Neural cell (in vitro differentiated cells): ENCODE results near the gene SH3RF2.

Experiments
- SMC3 ChIP-seq: fragments of 450-650 bp; conservative IDR thresholded peaks from 2 replicates; pipeline ENCODE4 v1.6.1; 2014; ENCODE audit warnings: antibody characterized with exemption, mild to moderate bottlenecking, moderate library complexity; ENCODE audit not compliant: poor library complexity
- TF ChIP-seq, protein P1 (sequence below): IDR thresholded peaks from 2 replicates; pipeline ENCODE4 v1.6.1; 2012; ENCODE audit warnings: borderline replicate concordance
- TF ChIP-seq, protein P2 (sequence below): fragments of 450-650 bp; IDR thresholded peaks from 2 replicates; pipeline ENCODE4 v1.5.1; 2014; ENCODE audit warnings: antibody characterized with exemption, mild to moderate bottlenecking, moderate library complexity; ENCODE audit not compliant: poor library complexity, severe bottlenecking

DNA sequence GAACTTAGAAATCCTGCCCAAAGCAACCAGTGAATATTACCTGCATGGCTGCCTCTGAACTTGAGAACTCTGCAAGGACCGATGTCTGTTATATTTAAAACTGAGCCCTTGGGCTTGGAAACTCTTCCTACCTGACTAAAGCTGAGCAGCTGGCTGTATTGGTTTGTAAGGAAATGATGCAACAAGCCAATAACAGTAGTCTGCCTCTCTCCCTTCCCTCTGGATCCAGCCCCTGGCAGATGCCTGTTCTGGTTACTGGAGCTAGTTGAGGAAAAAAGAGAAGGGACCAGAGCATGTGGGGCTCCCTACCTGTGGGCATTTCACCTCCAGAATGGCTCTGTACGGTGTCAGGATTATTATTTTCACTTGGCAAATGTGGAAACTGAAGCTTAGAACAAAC lies 34.7 kb downstream of the SH3RF2 start:
- TF ChIP-seq, protein P1, sequence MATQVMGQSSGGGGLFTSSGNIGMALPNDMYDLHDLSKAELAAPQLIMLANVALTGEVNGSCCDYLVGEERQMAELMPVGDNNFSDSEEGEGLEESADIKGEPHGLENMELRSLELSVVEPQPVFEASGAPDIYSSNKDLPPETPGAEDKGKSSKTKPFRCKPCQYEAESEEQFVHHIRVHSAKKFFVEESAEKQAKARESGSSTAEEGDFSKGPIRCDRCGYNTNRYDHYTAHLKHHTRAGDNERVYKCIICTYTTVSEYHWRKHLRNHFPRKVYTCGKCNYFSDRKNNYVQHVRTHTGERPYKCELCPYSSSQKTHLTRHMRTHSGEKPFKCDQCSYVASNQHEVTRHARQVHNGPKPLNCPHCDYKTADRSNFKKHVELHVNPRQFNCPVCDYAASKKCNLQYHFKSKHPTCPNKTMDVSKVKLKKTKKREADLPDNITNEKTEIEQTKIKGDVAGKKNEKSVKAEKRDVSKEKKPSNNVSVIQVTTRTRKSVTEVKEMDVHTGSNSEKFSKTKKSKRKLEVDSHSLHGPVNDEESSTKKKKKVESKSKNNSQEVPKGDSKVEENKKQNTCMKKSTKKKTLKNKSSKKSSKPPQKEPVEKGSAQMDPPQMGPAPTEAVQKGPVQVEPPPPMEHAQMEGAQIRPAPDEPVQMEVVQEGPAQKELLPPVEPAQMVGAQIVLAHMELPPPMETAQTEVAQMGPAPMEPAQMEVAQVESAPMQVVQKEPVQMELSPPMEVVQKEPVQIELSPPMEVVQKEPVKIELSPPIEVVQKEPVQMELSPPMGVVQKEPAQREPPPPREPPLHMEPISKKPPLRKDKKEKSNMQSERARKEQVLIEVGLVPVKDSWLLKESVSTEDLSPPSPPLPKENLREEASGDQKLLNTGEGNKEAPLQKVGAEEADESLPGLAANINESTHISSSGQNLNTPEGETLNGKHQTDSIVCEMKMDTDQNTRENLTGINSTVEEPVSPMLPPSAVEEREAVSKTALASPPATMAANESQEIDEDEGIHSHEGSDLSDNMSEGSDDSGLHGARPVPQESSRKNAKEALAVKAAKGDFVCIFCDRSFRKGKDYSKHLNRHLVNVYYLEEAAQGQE, result no peak
- TF ChIP-seq, protein P2, sequence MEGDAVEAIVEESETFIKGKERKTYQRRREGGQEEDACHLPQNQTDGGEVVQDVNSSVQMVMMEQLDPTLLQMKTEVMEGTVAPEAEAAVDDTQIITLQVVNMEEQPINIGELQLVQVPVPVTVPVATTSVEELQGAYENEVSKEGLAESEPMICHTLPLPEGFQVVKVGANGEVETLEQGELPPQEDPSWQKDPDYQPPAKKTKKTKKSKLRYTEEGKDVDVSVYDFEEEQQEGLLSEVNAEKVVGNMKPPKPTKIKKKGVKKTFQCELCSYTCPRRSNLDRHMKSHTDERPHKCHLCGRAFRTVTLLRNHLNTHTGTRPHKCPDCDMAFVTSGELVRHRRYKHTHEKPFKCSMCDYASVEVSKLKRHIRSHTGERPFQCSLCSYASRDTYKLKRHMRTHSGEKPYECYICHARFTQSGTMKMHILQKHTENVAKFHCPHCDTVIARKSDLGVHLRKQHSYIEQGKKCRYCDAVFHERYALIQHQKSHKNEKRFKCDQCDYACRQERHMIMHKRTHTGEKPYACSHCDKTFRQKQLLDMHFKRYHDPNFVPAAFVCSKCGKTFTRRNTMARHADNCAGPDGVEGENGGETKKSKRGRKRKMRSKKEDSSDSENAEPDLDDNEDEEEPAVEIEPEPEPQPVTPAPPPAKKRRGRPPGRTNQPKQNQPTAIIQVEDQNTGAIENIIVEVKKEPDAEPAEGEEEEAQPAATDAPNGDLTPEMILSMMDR, result no peak
- TF ChIP-seq SMC3, result no peak
